ENCODE results near the gene SMIM29.

DNA sequence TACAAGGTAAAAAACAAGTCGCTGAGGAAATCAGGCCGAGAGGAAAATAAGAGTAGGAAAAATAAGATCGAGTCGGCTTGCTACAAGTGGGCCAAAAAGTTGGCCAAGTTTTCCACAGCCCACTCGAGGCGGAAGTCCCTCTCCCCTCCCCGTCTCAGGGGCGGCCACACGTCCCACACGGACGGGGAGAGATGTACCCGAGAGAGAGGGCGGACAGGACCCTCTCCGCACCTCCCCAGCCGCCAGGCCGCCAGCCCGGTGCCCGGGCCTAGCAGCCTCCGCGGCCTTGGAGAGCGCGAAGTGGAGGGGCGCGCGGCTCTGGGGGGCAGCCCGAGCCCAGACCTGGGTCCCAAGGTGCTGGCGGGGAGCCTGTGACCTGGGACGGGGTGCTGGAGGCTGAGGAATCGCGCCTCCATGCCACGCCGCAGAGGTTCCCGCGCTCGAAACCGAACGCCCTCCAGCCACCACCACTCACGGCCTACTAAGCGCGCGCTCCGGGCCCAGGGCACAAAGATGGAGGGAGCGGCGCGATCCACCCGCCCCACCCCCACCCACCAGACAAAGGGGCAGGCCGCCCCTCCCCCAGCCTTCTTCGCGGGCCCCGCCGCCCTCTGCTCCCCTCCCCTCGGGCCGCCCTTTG lies 14.0 kb downstream of the SMIM29 start:
- TF ChIP-seq, protein P1, sequence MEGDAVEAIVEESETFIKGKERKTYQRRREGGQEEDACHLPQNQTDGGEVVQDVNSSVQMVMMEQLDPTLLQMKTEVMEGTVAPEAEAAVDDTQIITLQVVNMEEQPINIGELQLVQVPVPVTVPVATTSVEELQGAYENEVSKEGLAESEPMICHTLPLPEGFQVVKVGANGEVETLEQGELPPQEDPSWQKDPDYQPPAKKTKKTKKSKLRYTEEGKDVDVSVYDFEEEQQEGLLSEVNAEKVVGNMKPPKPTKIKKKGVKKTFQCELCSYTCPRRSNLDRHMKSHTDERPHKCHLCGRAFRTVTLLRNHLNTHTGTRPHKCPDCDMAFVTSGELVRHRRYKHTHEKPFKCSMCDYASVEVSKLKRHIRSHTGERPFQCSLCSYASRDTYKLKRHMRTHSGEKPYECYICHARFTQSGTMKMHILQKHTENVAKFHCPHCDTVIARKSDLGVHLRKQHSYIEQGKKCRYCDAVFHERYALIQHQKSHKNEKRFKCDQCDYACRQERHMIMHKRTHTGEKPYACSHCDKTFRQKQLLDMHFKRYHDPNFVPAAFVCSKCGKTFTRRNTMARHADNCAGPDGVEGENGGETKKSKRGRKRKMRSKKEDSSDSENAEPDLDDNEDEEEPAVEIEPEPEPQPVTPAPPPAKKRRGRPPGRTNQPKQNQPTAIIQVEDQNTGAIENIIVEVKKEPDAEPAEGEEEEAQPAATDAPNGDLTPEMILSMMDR (IDR thresholded peaks at IDR 0.05; ENCODE audit: low read depth, low read length, poor library complexity, severe bottlenecking), result no peak
- no peak for TF ChIP-seq EZH2phosphoT487 (IDR thresholded peaks at IDR 0.05; ENCODE audit: borderline replicate concordance, low read length)

Data from DOHH2 (cell line).